Effector CD4-positive, alpha-beta T cell (primary cell): Measurements from ENCODE around the gene CCDC188. TPM values are rescaled to one million over a fixed set of nuclear protein-coding genes. Genes with fewer than 3 reads are reported as not detected.

Experiments used
- DNase-seq: peaks from one replicate; pipeline ENCODE4 v3.0.0-alpha.2; 2020
- total RNA-seq: gene quantifications from one replicate; lab custom pipeline; 2026; lab: John Stamatoyannopoulos, UW

Gene CCDC188
- total RNA-seq, result not detected

GRCh38 chr22:20150381-20151275 is at the start of gene CCDC188:
CCDC188 (minus strand) TSS chr22:20151055; CDS start chr22:20150986, 69 bp downstream.
- no peak for DNase-seq

GRCh38 chr22:20199906-20200305 is 49.1 kb upstream of the CCDC188 start:
- DNase-seq, result no peak

- no peak for DNase-seq
Observed at GRCh38 chr22:20199413-20199842, 48.6 kb upstream of the CCDC188 start.

GRCh38 chr22:20198557-20199319 is 47.9 kb upstream of the CCDC188 start:
- DNase-seq, result no peak

GRCh38 chr22:20197407-20198030 is 46.7 kb upstream of the CCDC188 start:
- DNase-seq, result no peak

- no peak for DNase-seq
Observed at GRCh38 chr22:20196094-20196842, 45.4 kb upstream of the CCDC188 start.

GRCh38 chr22:20194681-20195593 is 44.1 kb upstream of the CCDC188 start:
- DNase-seq, result no peak

GRCh38 chr22:20193761-20194494 is 43.1 kb upstream of the CCDC188 start:
- no peak for DNase-seq

- no peak for DNase-seq
Observed at GRCh38 chr22:20192972-20193760, 42.3 kb upstream of the CCDC188 start.

- no peak for DNase-seq
Observed at GRCh38 chr22:20192293-20192971, 41.6 kb upstream of the CCDC188 start.

GRCh38 chr22:20191803-20192202 is 40.9 kb upstream of the CCDC188 start:
- DNase-seq, result no peak

GRCh38 chr22:20191000-20191515 is 40.2 kb upstream of the CCDC188 start:
- no peak for DNase-seq

GRCh38 chr22:20188567-20188877 is 37.7 kb upstream of the CCDC188 start:
- DNase-seq, result no peak

- DNase-seq, result no peak
Observed at GRCh38 chr22:20187777-20188566, 37.1 kb upstream of the CCDC188 start.

GRCh38 chr22:20186871-20187546 is 36.2 kb upstream of the CCDC188 start:
- no peak for DNase-seq

- DNase-seq, result no peak
Observed at GRCh38 chr22:20186183-20186870, 35.5 kb upstream of the CCDC188 start.

- no peak for DNase-seq
Observed at GRCh38 chr22:20185750-20186149, 34.9 kb upstream of the CCDC188 start.
